ENCODE results near the gene MED4.

MED4 gene

GRCh38 chr13:48028066-48028465 lies 66.8 kb downstream of the MED4 start:
- DNase-seq = no peak
